Kidney (tissue), 14 donors: ENCODE data around the gene EIF4G1. TPM values are rescaled to one million over a fixed set of nuclear protein-coding genes. Genes with fewer than 3 reads are reported as not detected.

Source experiments
- DNase-seq, 5 donors: peaks; one replicate each; pipeline ENCODE4 v3.0.0-alpha.2; 2013 to 2020
- FAIRE-seq: peaks from 2 replicates; lab custom pipeline; 2012; peaks lifted over from hg19 to GRCh38; lab: Jason Lieb, UNC
- H3K27ac ChIP-seq, 2 donors: one replicate each; pipeline ENCODE4 v1.7.0; 2013; ENCODE audit warnings: low read depth in 2 of 2, low read length in 2 of 2, inconsistent platforms in 1 of 2
- H3K27me3 ChIP-seq: one replicate; pipeline ENCODE4 v1.7.1; 2013; ENCODE audit warnings: low read length, inconsistent platforms; ENCODE audit not compliant: control insufficient read depth, insufficient read depth
- H3K36me3 ChIP-seq, 3 donors: one replicate each; pipeline versions ENCODE4 v1.7.0 to v1.7.1; 2013; ENCODE audit warnings: low read length in 3 of 3, control low read depth in 1 of 3, inconsistent platforms in 1 of 3; ENCODE audit not compliant: insufficient read depth in 3 of 3, control insufficient read depth in 2 of 3
- H3K4me1 ChIP-seq, 3 donors: one replicate each; pipeline versions ENCODE4 v1.7.0 to v1.7.1; 2013; ENCODE audit warnings: low read length in 3 of 3, inconsistent platforms in 1 of 3, low read depth in 1 of 3; ENCODE audit not compliant: control insufficient read depth in 2 of 3, insufficient read depth in 2 of 3
- H3K4me3 ChIP-seq, 3 donors: one replicate each; pipeline versions ENCODE4 v1.7.0 to v1.8.1; 2013; ENCODE audit warnings: low read length in 3 of 3, control low read depth in 1 of 3, inconsistent platforms in 1 of 3
- H3K9ac ChIP-seq, 3 donors: one replicate each; pipeline versions ENCODE4 v1.7.0 to v1.7.1; 2013; ENCODE audit warnings: low read length in 3 of 3, control low read depth in 1 of 3, inconsistent platforms in 1 of 3
- H3K9me3 ChIP-seq, 3 donors: one replicate each; pipeline versions ENCODE4 v1.7.0 to v1.7.1; 2013; ENCODE audit warnings: low read length in 3 of 3, control low read depth in 1 of 3, inconsistent platforms in 1 of 3; ENCODE audit not compliant: control insufficient read depth in 2 of 3, insufficient read depth in 1 of 3
- CTCF ChIP-seq: IDR thresholded peaks from 3 replicates; pipeline ENCODE4 v1.5.1; 2012; ENCODE audit warnings: mild to moderate bottlenecking, moderate library complexity, borderline replicate concordance; ENCODE audit not compliant: insufficient read depth; ENCODE audit errors: extremely low read depth
- intact Hi-C: fragments of 100-400 bp; cut with DNase I; formaldehyde crosslinking; loops from one replicate; pipeline ENCODE4 v1.11.1; 2022
- polyA plus RNA-seq: library from polyadenylated mRNA; stranded (reverse); fragments of 350-450 nt; fragmentation: Illumina TruSeq; extraction: RNeasy Lipid Tissue Mini Kit (QIAGEN cat#74804); gene quantifications from one replicate; pipeline ENCODE4 v1.2.3, GENCODE V29; 2014; ENCODE audit warnings: low read depth, low replicate concordance; ENCODE audit not compliant: insufficient read depth
- total RNA-seq: library from RNA; stranded (reverse); fragmentation: NEBNext Ultra II Directional; extraction: Animal tissue kit (Norgen Biotek cat#: 25700); gene quantifications from one replicate; pipeline ENCODE4 v1.2.1, GENCODE V29; 2021
- donor health status: control.
- donor health status: control.
- donor health status: control.
- donor health status: control.
- donor health status: control.
- donor health status: DM: yes; HTN: yes; CAD: no.
- donor health status: Normal renal cell carcinoma (clear cell type).

The EIF4G1 gene
- total and polyA plus RNA-seq, 2 donors from 2014 or later: 118 to 327 TPM

DNA sequence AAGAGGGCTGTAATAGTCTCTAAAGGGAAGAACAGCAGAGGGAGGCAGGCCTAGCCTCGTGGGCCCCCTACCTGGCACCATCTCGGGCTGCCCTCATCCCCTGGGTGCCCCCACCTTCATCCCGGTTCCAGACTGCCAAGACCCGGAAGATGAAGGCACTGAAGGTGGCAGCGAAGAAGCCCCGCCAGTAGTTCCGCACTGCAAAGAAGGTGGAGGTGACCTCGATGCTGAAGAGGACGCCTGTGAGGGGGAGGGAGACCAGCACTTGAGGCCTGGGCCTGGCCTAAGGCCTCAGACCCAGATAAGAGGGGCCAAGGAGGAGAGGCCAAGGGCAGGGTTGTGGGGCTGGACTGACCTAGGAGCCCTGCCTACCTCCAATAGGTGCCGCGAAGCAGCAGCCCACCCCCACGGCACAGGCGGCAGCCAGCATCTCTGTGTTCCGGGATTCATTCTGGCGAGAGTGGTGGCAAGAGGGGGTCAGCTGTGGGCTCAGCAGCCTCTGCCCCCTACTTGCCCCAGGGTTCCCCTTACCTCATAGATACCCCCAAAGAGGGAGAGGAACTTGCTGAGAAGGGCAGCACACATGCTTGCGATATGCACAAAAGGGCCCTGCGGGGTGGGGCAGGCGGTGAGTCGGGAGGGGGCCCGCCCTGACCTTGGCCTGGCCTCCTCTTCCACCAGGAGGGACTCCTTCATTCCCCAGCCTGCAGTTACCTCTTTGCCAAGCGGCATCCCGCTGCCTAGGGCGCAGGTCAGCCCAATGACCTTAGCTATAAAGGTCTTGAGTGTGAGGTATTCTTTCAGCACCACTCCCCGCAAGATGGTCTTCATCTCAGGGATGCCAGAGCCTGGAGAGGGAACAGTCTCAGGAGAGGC is 43.1 kb downstream of the EIF4G1 start:
- Histone ChIP-seq H3K36me3 (peaks cover 0 to 5% (median 4%) of the 10 kb centered on the region in 3 donors), H3K4me3 (no peak overlapping the region), H3K27ac (no peak overlapping the region), H3K9ac (no peak overlapping the region), H3K9me3 (no peaks in the 10 kb centered on the region), H3K4me1 (peaks cover 0 to 13% (median 12%) of the 10 kb centered on the region in 3 donors), H3K27me3 (no peaks in the 10 kb centered on the region)
- no peak for TF ChIP-seq CTCF
- intact Hi-C loops: no loop called here
- DNase-seq (peak in 1 of 5 donors; percentile 64), FAIRE-seq (no peak)

DNA sequence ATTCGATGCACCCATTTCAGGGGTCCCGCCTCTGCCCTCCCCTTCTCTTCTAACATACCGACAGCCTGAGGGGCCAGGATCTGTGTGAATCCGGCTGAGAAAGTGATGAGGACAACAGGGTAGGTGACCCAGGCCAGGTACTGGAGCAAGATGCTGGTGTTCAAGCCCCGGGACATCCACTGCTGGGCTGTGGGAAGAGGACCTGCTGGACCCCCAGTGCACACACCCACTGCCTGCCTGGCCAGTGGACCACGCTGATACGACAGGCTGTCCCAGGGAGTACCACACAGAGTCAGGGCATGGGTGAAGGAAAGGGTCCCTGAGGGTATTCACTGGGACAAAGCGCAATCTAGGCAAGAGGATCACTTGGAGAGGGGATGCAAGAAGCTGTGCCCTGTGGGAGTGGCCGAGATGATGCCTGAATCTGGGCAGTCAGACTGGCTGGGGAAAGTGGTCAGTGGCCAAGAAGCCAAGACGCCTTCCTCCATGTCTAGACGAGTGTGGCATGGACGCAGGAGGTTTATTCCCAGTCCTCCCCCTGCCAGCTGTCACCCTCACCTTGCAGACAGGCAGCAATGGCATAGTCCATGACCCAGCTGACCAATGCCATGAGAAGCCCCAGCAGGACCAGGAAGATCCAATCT is 43.8 kb downstream of the EIF4G1 start:
- TF ChIP-seq CTCF: no peak
- H3K4me1 ChIP-seq: peaks cover 0 to 13% (median 12%) of the 10 kb centered on the region in 3 donors
- H3K9ac ChIP-seq: no peak overlapping the region
- H3K27me3 ChIP-seq: no peaks in the 10 kb centered on the region
- peaks cover 0 to 5% (median 4%) of the 10 kb centered on the region in 3 donors for H3K36me3 ChIP-seq
- DNase-seq: peak in 1 of 5 donors; percentile 29
- intact Hi-C loops: no loop called here
- H3K4me3 ChIP-seq: no peak overlapping the region
- no peak for FAIRE-seq
- H3K9me3 ChIP-seq: no peaks in the 10 kb centered on the region
- no peak overlapping the region for H3K27ac ChIP-seq

- TF ChIP-seq CTCF: no peak
- intact Hi-C loops: no loop called here
- DNase-seq (peak in 2 of 5 donors; percentile 47 to 49), FAIRE-seq (no peak)
- H3K9ac ChIP-seq: no peak overlapping the region
- H3K4me3 ChIP-seq: no peak overlapping the region
- H3K27ac ChIP-seq: no peak overlapping the region
- no peaks in the 10 kb centered on the region for H3K9me3 ChIP-seq
- H3K27me3 ChIP-seq: no peaks in the 10 kb centered on the region
- peaks cover 0 to 5% (median 4%) of the 10 kb centered on the region in 3 donors for H3K36me3 ChIP-seq
- peaks cover 0 to 13% (median 12%) of the 10 kb centered on the region in 3 donors for H3K4me1 ChIP-seq
These were observed 44.5 kb downstream of the EIF4G1 start for GRCh38 chr3:184358921-184359350.
